Omental fat pad (tissue), 4 donors: ENCODE data around the gene ARAP1. TPM values are rescaled to one million over a fixed set of nuclear protein-coding genes. Genes with fewer than 3 reads are reported as not detected.
A peak's percentile ranks its signal among the peaks of the same experiment; 100 is the strongest.
"Not testable (repeated sequence)": the region's sequence is repeated elsewhere in the genome, so short reads cannot be mapped to it uniquely, and the experiment has no call there.

Experiments
- ATAC-seq: fragments of 150-250 bp; one replicate; pipeline ENCODE4 v1.9.1; 2016; ENCODE audit warnings: mild to moderate bottlenecking, moderate library complexity; ENCODE audit not compliant: low FRiP score
- DNase-seq: peaks from one replicate; pipeline ENCODE4 v3.0.0-alpha.2; 2019; ENCODE audit warnings: low spot score
- total RNA-seq, 4 donors: library from RNA; depleted of rRNA; stranded (reverse); fragments of >200 nt; gene quantifications; one replicate each; pipeline ENCODE4 v1.1.0, GENCODE V29; 2016
- TF ChIP-seq, protein P1 (sequence below), 3 donors: fragments of 450-650 bp; IDR thresholded peaks; one replicate each; pipeline ENCODE4 v1.5.1; 2016 to 2017; ENCODE audit warnings: antibody characterized with exemption in 3 of 3, mild to moderate bottlenecking in 3 of 3, moderate library complexity in 2 of 3

The ARAP1 gene
- total RNA-seq, result 100 to 1,000 TPM; 112 to 204 (median 123) TPM

DNA sequence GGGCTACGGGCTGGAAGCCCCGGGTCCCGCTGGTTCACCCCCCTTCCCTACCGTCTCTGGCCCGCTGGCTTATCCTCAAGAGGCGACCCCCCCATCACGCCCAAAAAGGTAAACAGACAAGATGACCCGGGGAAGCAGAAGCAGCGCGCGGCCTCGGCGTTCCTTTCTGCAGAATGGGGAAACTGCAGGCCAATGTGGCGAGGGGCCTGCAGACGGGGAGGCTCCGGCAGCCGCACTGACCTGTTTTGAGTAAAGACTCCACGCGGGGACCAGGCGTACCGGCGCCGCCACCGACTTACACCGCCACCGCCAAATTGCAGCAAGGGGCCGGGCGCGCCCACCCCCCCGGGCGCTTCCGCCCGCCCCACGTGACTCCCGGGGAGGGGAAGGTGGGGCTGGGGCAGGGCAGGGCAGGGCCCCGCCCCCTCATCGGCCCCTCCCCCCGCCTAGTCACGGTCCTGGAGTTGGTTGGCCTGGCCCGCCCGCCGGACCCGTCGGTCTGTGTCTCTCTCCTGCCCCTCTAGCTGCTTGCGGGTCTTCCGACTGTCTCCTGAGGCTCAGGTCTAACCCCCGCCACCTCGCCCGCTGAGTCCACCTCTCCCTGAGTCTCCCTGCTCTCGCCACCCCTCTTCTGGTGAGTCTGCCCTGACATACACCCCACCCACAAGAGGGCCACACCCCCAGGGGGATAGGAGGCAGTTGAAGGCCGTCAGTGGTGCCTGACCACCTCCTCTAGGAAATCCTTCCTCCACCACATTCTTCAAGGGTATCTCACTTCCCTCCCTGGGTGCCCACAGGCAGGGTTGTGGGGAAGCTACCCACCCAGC is at the start of gene ARAP1:
ARAP1 (minus strand) TSS at position 321 of the 827 bp plus-strand sequence. CDS start 25,280 bp downstream, outside the sequence.
- ATAC-seq (peak; percentile 82), DNase-seq (peak; percentile 52)
- TF ChIP-seq, protein P1, sequence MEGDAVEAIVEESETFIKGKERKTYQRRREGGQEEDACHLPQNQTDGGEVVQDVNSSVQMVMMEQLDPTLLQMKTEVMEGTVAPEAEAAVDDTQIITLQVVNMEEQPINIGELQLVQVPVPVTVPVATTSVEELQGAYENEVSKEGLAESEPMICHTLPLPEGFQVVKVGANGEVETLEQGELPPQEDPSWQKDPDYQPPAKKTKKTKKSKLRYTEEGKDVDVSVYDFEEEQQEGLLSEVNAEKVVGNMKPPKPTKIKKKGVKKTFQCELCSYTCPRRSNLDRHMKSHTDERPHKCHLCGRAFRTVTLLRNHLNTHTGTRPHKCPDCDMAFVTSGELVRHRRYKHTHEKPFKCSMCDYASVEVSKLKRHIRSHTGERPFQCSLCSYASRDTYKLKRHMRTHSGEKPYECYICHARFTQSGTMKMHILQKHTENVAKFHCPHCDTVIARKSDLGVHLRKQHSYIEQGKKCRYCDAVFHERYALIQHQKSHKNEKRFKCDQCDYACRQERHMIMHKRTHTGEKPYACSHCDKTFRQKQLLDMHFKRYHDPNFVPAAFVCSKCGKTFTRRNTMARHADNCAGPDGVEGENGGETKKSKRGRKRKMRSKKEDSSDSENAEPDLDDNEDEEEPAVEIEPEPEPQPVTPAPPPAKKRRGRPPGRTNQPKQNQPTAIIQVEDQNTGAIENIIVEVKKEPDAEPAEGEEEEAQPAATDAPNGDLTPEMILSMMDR (IDR thresholded peaks at IDR 0.05), result no peak

DNA sequence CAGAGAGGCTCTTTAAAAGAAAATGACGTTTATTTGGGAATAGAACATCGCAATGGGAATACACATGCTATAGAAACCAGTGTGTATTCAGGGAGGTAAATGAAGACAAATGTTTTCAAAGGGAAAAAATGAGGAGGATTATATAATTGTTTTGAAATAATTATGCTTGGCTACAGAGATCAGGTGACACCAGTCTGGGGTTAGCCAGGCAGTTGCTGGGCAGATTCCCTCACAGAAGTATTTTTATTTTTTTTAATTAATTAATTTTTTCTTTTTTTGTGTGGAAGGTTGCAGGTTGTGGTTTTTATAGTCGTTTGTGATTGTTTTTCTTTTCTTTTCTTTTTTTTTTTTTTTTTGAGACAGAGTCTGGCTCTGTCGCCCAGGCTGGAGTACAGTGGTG is 47.2 kb upstream of the ARAP1 start:
- no peak for DNase-seq
- TF ChIP-seq, protein P1 (IDR thresholded peaks at IDR 0.05), result no peak
- ATAC-seq, result no peak

DNA sequence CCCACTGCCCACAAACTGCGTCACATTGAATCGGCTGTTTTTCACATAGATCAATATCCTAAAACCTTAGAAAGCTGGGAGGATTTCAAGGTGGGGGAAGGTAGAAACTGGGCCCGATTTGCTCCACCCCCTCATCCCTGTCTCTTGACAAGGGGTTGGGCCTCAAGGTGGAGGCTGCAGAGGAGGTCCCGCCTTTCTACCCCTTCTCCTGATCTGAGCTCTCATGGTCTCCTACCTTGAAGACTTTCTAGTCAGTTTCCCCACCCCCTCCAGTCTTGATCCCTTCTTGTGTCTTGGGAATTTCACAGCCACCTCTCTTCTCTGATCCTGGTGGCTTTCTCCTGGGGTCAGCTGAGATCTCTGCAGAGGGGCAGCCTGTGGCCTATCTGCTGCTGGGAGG is 46.2 kb upstream of the ARAP1 start:
- ATAC-seq (no peak), DNase-seq (no peak)
- TF ChIP-seq, protein P1 (IDR thresholded peaks at IDR 0.05), result no peak

DNA sequence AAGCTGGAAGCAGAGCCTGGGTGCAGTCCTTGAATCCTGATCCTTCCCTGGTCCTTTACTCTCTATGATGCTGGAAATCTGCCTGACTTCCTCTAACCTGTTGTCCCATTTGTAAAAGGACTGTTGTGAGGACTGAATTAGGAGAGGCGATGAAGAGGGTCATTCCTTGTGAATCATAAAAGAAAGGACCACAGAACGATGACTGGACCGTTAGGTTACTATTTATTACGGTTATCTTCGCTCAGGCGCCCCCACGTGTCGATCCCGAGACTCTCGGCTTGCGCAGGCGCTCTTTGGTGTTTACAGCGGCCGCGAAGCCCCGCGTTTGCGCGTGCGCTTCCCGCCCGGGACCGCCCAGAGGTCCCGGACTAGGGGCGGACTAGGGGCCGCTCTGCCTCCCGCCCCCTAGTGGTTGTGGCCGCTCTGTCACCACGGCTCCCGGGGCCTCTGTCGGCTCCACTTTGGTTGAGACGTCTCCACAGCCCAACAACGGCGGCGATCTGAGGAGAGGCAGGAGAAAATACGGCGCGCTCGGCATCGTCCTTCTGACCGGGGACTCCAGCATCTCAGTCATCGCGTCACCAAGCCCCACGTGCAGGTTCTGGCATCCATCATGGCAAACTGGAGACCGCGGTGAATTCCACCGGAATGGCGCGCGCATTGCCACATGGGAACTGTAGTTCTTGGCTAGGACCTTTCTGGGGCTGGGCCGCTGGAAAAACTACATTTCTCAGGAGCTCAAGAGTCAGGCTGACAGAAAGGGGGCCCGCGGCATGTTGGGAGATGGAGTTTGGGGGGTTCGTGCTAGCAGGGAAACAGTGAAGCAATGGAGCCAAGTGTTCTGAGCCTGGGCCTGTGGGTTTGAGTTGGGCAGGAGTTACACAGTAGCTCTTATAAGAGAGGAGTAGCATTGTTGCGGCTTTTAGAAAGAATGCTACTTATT is 41.5 kb upstream of the ARAP1 start, which contains the start of gene STARD10:
STARD10 (minus strand) TSS at position 623 of the 943 bp plus-strand sequence. CDS start 12,866 bp downstream, outside the sequence.
- ATAC-seq (peak; percentile 99), DNase-seq (peak; percentile 96)
- TF ChIP-seq, protein P1 (IDR thresholded peaks at IDR 0.05), result peak in 2 of 3 donors; percentile 92 to 93

DNA sequence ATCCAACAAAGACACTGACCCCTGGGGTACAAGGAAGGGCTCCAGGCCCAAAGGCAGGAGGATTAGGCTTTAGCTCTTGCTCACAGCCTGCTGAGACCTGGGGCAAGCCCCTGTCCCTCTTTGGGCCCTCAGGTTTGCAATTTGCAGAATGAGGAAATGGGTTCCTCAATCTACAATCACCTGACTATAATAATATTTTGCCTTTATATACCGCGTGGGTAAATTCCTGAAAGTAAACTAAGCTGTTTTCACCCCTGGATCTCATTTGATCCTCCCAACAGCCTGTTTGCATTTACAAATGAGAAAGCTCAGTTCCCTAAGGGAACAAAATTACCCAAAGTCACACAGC is 40.8 kb upstream of the ARAP1 start:
- TF ChIP-seq, protein P1 (IDR thresholded peaks at IDR 0.05), result no peak
- ATAC-seq, result no peak
- DNase-seq, result no peak

DNA sequence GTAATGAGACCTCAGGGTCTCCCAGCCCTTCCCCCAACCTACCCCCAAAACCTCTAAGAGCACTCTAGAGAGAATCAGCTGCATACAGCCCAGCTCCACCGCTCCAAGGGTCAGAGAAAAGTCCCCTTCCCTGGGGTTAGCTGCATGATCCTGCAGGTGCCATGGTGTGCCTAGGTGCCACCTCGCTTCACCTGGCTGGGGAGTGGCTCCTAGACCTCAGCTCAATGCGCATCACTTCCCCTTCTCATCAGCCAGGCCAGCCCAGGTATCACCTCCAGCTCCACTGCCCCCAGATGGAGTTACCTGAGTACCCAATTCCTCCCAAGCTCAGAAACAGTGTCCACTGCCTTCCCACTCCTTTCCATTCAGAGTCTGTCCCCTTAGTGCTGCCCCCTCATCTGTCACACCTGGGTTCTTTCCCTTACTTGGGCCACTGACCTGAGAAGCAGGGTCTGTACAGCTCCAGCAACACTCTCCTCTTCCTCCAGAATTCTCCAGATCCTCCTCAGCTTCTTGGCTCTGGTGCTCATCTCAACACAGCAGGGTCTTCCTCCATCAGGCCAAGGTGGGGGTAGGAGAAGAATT is 40.3 kb upstream of the ARAP1 start:
- TF ChIP-seq, protein P1 (IDR thresholded peaks at IDR 0.05), result no peak
- ATAC-seq, result no peak
- DNase-seq, result no peak

DNA sequence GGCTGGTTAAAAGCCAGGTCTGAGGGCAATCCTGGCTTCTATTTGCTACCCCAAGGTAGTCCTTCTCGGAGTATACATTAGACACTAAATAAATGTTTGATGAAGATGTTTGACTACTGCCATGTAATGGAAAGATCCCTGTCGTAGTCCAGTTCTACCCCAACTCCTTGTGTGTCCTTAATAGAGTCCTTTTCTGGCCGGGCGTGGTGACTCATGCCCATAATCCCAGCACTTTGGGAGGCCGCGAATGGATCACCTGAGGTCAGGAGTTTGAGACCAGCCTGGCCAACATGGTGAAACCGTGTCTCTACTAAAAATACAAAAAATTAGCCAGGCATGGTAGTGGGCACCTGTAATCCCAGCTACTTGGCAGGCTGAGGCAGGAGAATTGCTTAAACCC is 39.0 kb upstream of the ARAP1 start:
- not testable (repeated sequence) for DNase-seq, ATAC-seq
